Measurements from ENCODE around the gene TDRD5. TPM values are rescaled to one million over a fixed set of nuclear protein-coding genes. Genes with fewer than 3 reads are reported as not detected.

The TDRD5 gene, protein sequence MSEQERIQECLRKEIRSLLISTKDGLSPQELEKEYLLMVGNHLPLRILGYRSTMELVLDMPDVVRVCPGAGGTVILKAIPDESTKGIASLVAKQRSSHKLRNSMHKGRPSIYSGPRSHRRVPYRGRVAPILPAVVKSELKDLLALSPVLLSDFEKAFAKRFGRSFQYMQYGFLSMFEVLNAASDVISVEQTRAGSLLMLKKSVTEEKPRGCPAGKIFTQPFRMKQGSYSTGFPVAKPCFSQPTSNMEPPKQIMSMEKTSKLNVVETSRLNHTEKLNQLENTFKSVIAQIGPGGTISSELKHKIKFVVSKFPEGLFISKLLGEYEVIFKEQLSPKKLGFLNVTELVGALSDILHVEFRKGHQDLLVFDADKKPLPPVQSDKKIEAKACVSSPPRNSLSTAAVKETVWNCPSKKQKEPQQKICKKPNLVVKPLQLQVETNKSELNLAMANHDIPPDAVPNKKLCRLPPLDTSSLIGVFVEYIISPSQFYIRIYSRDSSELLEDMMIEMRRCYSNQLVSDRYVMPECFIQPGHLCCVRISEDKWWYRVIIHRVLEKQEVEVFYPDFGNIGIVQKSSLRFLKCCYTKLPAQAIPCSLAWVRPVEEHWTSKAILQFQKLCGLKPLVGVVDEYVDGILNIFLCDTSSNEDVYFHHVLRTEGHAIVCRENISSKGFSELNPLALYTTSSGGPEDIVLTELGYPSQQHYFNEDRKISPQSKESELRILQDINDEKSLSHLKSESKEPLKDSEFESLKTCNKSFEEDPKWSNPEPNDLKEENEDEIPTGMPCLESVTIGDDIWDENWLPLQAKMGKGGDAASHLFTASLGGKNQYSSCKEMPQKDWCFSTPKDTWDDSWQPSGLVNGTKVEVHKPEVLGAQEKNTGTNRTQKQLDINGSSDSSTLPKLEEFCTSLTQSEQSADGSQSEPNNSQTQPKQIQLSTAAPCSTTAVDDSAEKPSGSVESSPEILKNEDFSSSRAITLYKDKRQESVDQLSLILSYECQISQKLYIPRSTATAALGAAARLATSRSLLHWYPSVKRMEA
- total RNA-seq, result not detected in 2 replicates

DNA sequence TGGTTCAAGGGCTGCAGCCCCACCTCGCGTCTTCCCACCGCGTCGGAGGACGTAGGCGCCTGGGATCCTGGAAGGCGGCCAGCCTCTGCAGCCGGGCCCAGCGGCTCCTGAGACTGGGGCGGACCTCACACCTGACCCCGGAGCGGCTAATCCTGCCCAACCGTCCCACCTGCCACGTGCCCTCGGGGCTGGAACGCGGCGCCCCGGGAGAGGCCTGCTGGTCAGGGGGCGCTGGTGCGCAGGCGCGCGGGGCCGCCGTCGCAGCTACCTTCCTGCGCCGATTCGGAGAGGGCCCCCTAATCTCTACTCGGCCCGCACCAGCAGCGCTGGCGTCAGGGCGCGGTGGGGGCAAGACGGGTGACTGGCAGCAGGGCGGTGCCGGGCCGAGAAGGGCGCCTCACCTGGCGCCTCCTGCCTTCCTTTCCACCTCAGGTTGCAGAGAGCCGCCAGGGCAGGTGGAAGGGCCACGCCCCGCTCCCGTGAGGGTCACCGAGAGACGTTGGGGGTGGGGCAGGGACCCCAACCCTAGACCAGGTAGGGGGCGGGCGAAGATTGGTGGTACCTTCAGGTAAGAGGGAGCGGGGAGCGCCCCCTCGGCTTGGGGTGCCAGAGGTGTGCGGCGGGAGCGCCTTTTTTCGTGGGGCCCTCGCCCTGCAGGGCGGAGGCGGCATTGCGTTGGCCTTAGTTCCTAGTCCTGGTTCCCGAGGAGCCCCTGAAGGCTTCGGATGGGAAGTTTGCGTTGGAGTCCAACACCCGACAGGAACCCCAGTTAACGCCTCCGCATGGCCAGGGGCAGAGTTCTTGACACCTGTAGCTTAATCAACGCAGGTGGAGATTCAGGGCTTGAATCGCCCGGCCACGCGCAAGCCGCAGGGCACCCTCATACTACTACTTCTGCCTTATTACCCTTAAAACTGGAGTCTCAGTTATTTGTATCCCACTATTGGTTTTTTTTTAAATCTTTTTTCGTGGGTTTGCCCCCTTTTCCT is at the start of gene TDRD5:
TSS of gene TDRD5 (plus strand) at position 241 of the 989 bp plus-strand sequence. CDS start 784 bp downstream, outside the sequence.

DNA sequence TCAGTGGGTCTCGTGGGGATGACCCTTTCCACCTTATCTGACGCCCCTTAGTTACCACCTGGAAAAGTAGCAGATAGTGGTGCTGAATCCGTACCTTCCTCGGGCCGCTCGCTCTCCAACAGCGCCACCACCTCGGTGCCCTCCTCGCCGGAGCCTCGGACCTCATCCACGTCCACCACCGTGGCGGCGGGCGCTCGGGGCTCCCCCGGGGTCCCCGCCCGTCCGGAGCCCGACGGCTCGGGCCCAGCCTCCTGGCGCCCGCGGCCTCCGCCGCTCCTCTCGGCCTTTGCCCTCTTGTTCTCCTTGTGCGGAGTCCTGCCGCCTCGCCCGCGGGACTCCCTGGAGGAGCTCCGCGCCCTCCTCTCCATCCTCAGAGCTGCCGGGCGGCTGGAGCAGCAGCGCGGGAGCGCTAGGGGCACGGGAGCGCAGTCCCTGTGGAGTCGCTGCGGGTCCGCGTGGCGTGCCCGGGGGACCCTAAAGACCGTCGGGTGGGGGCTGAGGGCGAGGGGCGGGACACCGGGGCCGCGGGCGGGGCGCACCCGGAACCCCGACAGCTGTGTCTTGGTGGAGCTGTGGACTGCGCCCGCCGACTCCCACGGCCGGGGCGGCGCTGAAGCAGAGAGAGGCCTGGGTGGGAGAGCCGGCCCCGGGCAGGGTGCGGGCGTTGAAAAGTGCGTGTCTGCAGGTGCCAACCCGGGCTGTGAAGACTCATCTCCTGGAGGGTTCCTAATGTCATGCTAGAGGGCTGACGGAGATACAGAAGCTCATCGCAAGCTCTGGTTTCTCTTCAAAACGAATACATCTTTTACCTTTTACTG is 15.9 kb upstream of the TDRD5 start, which contains the start of gene NPHS2:
TSS of gene NPHS2 (minus strand) at position 452 of the 818 bp plus-strand sequence. CDS start at position 368, 84 bp downstream.

Small RNAs within 50 kb of the gene (small RNA-seq; reads per million reads assigned to genes)
- gene RNU5F-2P, result not detected

Other genes starting within 250 kb of the TDRD5 start
- gene AXDND1, start 225.9 kb upstream of the TDRD5 start, total RNA-seq, result 0.12 and 0.49 TPM in 2 replicates
- not detected in 2 replicates for gene NPHS2, start 15.9 kb upstream of the TDRD5 start, total RNA-seq
- not detected in 2 replicates for gene FAM163A, start 151.5 kb downstream of the TDRD5 start, total RNA-seq